ENCODE data around the gene LBH.

LBH gene

GRCh38 chr2:30269771-30270145, 38.4 kb downstream of the LBH start:
- no peak overlapping the region for H3K4me3 ChIP-seq (ENCODE audit: low read depth, low read length)
- no peak for DNase-seq (ENCODE audit: low read depth)
- no peak for TF ChIP-seq CTCF (IDR thresholded peaks at IDR 0.05; ENCODE audit: low read depth, low read length)
- TF ChIP-seq MYC (IDR thresholded peaks at IDR 0.05; ENCODE audit: low read depth, low read length): no peak
- no peak for TF ChIP-seq MAX (IDR thresholded peaks at IDR 0.05; ENCODE audit: low read depth, low read length)
- no peak for TF ChIP-seq POLR2A (IDR thresholded peaks at IDR 0.05; ENCODE audit: extremely low read depth, insufficient read length)

- TF ChIP-seq POLR2A (IDR thresholded peaks at IDR 0.05; ENCODE audit: extremely low read depth, insufficient read length) (no peak), MYC (IDR thresholded peaks at IDR 0.05; ENCODE audit: low read depth, low read length) (no peak), MAX (IDR thresholded peaks at IDR 0.05; ENCODE audit: low read depth, low read length) (no peak), CTCF (IDR thresholded peaks at IDR 0.05; ENCODE audit: low read depth, low read length) (no peak)
- no peak for DNase-seq (ENCODE audit: low read depth)
- H3K4me3 ChIP-seq (ENCODE audit: low read depth, low read length): no peak overlapping the region
Observed at GRCh38 chr2:30270166-30270565, 38.8 kb downstream of the LBH start.

- DNase-seq (ENCODE audit: low read depth): no peak
- no peak overlapping the region for H3K4me3 ChIP-seq (ENCODE audit: low read depth, low read length)
- TF ChIP-seq MYC (IDR thresholded peaks at IDR 0.05; ENCODE audit: low read depth, low read length) (no peak), CTCF (IDR thresholded peaks at IDR 0.05; ENCODE audit: low read depth, low read length) (no peak), POLR2A (IDR thresholded peaks at IDR 0.05; ENCODE audit: extremely low read depth, insufficient read length) (no peak), MAX (IDR thresholded peaks at IDR 0.05; ENCODE audit: low read depth, low read length) (no peak)
Observed at GRCh38 chr2:30271301-30271700, 40.0 kb downstream of the LBH start.

DNA sequence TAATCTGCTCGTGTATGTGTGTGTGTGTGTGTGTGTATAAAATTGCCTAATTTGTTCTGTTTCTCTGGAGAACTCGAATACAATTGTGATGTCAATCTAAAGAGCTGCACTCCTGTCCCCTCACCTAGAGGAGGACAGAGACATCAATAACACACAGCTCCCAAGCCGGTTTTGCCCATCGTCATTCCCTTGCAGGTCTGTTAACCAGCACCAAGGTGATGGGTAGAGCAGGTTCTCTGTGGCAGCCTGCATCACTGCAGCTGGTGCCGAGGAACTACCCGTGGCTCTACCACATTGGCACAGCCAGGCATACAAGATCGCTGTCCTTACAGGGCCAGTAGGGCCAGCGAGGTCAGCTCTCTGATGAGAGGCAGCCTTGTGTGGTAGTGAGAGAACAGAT, 41.0 kb downstream of the LBH start:
- DNase-seq (ENCODE audit: low read depth): no peak
- no peak overlapping the region for H3K4me3 ChIP-seq (ENCODE audit: low read depth, low read length)
- no peak for TF ChIP-seq MYC (IDR thresholded peaks at IDR 0.05; ENCODE audit: low read depth, low read length)
- TF ChIP-seq POLR2A (IDR thresholded peaks at IDR 0.05; ENCODE audit: extremely low read depth, insufficient read length): no peak
- TF ChIP-seq CTCF (IDR thresholded peaks at IDR 0.05; ENCODE audit: low read depth, low read length): no peak

GRCh38 chr2:30272761-30273573, 41.6 kb downstream of the LBH start:
- no peak overlapping the region for H3K4me3 ChIP-seq (ENCODE audit: low read depth, low read length)
- no peak for DNase-seq (ENCODE audit: low read depth)
- TF ChIP-seq CTCF (IDR thresholded peaks at IDR 0.05; ENCODE audit: low read depth, low read length): no peak
- TF ChIP-seq MAX (IDR thresholded peaks at IDR 0.05; ENCODE audit: low read depth, low read length): no peak
- no peak for TF ChIP-seq POLR2A (IDR thresholded peaks at IDR 0.05; ENCODE audit: extremely low read depth, insufficient read length)
- no peak for TF ChIP-seq MYC (IDR thresholded peaks at IDR 0.05; ENCODE audit: low read depth, low read length)
